Measurements from ENCODE around the gene SCN2A. TPM values are rescaled to one million over a fixed set of nuclear protein-coding genes. Genes with fewer than 3 reads are reported as not detected.

SCN2A gene
- total and polyA plus RNA-seq, 2 of the 4 experiments (the other 2 are of a cell fraction): 0.24 to 0.54 TPM

DNA sequence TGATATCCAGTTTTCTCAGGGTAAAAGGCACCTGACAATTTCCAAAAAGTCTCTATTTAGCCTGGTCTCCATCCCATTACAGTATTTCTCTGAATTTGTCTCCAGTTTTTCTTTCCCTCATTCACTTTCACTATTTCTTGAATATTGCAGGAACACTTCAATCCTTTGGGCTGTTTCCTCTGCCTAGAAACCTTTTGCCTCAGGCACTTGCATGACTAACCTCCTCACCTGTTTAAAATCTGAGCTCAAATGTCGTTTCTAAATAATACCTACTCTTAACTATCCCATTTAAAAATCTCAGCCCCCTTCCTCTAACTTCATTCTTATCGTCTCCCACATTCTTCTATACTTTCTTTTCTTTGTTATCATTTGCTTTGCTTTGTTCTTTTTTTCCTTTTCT, 9.0 kb downstream of the SCN2A start:
- Histone ChIP-seq H4K8ac (ENCODE audit: low read depth in 2 of 2, low read length in 2 of 2) (no peak overlapping the region), H3K79me1 (ENCODE audit: low read depth in 1 of 2, low read length in 2 of 2) (no peaks in the 10 kb centered on the region), H4K20me1 (ENCODE audit: insufficient read depth, low read length) (no peaks in the 10 kb centered on the region), H2BK5ac (ENCODE audit: low read depth, low read length, poor library complexity, severe bottlenecking) (no peak overlapping the region), H3K4ac (ENCODE audit: low read depth, low read length) (no peak overlapping the region), H3K4me2 (ENCODE audit: low read depth, low read length) (no peak overlapping the region), H4K91ac (ENCODE audit: insufficient read depth, low read depth, low read length) (no peak overlapping the region), H3K9ac (ENCODE audit: low read depth, low read length) (no peak overlapping the region), H3K18ac (ENCODE audit: low read depth, low read length) (no peak overlapping the region), H3K27me3 (ENCODE audit: control insufficient read depth, insufficient read depth, low read length) (no peaks in the 10 kb centered on the region), H3K14ac (replicated peaks; ENCODE audit: low read depth, low read length) (no peak overlapping the region), H2BK15ac (ENCODE audit: low read depth, low read length) (no peak overlapping the region), H3K36me3 (ENCODE audit: control insufficient read depth, insufficient read depth, low read length) (no peaks in the 10 kb centered on the region), H4K5ac (ENCODE audit: low read depth, low read length) (no peak overlapping the region), H3K9me1 (ENCODE audit: insufficient read depth, low read length) (no peaks in the 10 kb centered on the region), H3K4me1 (ENCODE audit: control insufficient read depth, insufficient read depth, low read length) (no peaks in the 10 kb centered on the region), H2AFZ (replicated peaks; ENCODE audit: low read length, poor library complexity) (no peak overlapping the region), H3K4me3 (ENCODE audit: insufficient read depth, low read depth, low read length) (no peak overlapping the region), H3K23ac (ENCODE audit: low read depth, low read length) (no peak overlapping the region), H2BK20ac (ENCODE audit: low read depth, low read length) (no peak overlapping the region), H3K27ac (ENCODE audit: insufficient read depth, low read length) (no peak overlapping the region), H2AK5ac (ENCODE audit: low read depth, low read length) (no peak overlapping the region), H3K9me3 (ENCODE audit: control insufficient read depth, insufficient read depth, low read length) (no peaks in the 10 kb centered on the region), H3K56ac (ENCODE audit: extremely low read depth, insufficient read depth, low read length) (no peak overlapping the region), H2AK9ac (replicated peaks; ENCODE audit: low read depth, low read length, poor library complexity) (no peak overlapping the region), H2BK120ac (ENCODE audit: low read depth, low read length) (no peak overlapping the region)
- no TSS peak for BruUV-seq (replicated peaks)
- intact Hi-C loops (cut with micrococcal nuclease): no loop called here
- DNase-seq (no peak), ATAC-seq (ENCODE audit: low read depth) (no peak)
- 0 to 100% methylated on average over 1 of the region's 2 CpGs for WGBS, 2 experiments (ENCODE audit: extremely low coverage in 2 of 2, insufficient read length in 1 of 2)
- TF ChIP-seq RAD21 (IDR thresholded peaks at IDR 0.05; ENCODE audit: low read length) (no peak), FOS (IDR thresholded peaks at IDR 0.05; ENCODE audit: low read depth, low read length) (no peak), CEBPB (IDR thresholded peaks at IDR 0.05; ENCODE audit: low read depth, low read length) (no peak), MAZ (IDR thresholded peaks at IDR 0.05; ENCODE audit: borderline replicate concordance, low read depth, low read length) (no peak), BHLHE40 (IDR thresholded peaks at IDR 0.05; ENCODE audit: low read depth, low read length) (no peak), SMC3 (IDR thresholded peaks at IDR 0.05; ENCODE audit: low read depth, low read length) (no peak), CHD1 (IDR thresholded peaks at IDR 0.05; ENCODE audit: low read depth, low read length) (no peak), RCOR1 (IDR thresholded peaks at IDR 0.05; ENCODE audit: insufficient replicate concordance, low read length) (no peak), POLR2A (IDR thresholded peaks at IDR 0.05; ENCODE audit: low read depth, low read length) (no peak), NFE2L2 (IDR thresholded peaks at IDR 0.05; ENCODE audit: low read depth, low read length) (no peak)
- TF ChIP-seq, protein P1, sequence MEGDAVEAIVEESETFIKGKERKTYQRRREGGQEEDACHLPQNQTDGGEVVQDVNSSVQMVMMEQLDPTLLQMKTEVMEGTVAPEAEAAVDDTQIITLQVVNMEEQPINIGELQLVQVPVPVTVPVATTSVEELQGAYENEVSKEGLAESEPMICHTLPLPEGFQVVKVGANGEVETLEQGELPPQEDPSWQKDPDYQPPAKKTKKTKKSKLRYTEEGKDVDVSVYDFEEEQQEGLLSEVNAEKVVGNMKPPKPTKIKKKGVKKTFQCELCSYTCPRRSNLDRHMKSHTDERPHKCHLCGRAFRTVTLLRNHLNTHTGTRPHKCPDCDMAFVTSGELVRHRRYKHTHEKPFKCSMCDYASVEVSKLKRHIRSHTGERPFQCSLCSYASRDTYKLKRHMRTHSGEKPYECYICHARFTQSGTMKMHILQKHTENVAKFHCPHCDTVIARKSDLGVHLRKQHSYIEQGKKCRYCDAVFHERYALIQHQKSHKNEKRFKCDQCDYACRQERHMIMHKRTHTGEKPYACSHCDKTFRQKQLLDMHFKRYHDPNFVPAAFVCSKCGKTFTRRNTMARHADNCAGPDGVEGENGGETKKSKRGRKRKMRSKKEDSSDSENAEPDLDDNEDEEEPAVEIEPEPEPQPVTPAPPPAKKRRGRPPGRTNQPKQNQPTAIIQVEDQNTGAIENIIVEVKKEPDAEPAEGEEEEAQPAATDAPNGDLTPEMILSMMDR (conservative IDR thresholded peaks at IDR 0.05; ENCODE audit: low read depth, low read length): no peak
- TF ChIP-seq, protein P2, sequence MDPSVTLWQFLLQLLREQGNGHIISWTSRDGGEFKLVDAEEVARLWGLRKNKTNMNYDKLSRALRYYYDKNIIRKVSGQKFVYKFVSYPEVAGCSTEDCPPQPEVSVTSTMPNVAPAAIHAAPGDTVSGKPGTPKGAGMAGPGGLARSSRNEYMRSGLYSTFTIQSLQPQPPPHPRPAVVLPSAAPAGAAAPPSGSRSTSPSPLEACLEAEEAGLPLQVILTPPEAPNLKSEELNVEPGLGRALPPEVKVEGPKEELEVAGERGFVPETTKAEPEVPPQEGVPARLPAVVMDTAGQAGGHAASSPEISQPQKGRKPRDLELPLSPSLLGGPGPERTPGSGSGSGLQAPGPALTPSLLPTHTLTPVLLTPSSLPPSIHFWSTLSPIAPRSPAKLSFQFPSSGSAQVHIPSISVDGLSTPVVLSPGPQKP (IDR thresholded peaks at IDR 0.05; ENCODE audit: borderline replicate concordance, low read depth, low read length): no peak
- TF ChIP-seq, protein P3, sequence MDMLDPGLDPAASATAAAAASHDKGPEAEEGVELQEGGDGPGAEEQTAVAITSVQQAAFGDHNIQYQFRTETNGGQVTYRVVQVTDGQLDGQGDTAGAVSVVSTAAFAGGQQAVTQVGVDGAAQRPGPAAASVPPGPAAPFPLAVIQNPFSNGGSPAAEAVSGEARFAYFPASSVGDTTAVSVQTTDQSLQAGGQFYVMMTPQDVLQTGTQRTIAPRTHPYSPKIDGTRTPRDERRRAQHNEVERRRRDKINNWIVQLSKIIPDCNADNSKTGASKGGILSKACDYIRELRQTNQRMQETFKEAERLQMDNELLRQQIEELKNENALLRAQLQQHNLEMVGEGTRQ (IDR thresholded peaks at IDR 0.05; ENCODE audit: low read depth, low read length): no peak
- ChIA-PET POLR2A (ENCODE audit: unreplicated experiment) (no interaction called here), CTCF (no interaction called here)
- dilution Hi-C loops (cut with HindIII; ENCODE audit: low sequenced_read_pairs, unreplicated experiment): no loop called here
- in situ Hi-C loops (cut with MboI; ENCODE audit: low sequenced_read_pairs): no loop called here
